HG03025 (cell line): ENCODE measurements around the gene CD72.
"Not testable (repeated sequence)": the region's sequence is repeated elsewhere in the genome, so short reads cannot be mapped to it uniquely, and the experiment has no call there.

Experiments used
- ATAC-seq: cut with Tn5 transposase; IDR thresholded peaks from one replicate; pipeline ENCODE4 v1.9.1; 2021; ENCODE audit warnings: mild to moderate bottlenecking, moderate library complexity; ENCODE audit not compliant: unreplicated experiment, low FRiP score

CD72 gene

GRCh38 chr9:35598866-35599590 is 19.2 kb downstream of the CD72 start:
- ATAC-seq, result no peak

- not testable (repeated sequence) for ATAC-seq
Measured at GRCh38 chr9:35596907-35597306, 21.3 kb downstream of the CD72 start.

GRCh38 chr9:35594471-35594870 is 23.7 kb downstream of the CD72 start:
- no peak for ATAC-seq

- no peak for ATAC-seq
Measured at GRCh38 chr9:35593581-35593980, 24.6 kb downstream of the CD72 start.

- ATAC-seq, result not testable (repeated sequence)
Measured at GRCh38 chr9:35588506-35588905, 29.7 kb downstream of the CD72 start.

GRCh38 chr9:35584681-35585080 is 33.5 kb downstream of the CD72 start:
- ATAC-seq, result not testable (repeated sequence)

- not testable (repeated sequence) for ATAC-seq
Measured at GRCh38 chr9:35583521-35583920, 34.7 kb downstream of the CD72 start.

- ATAC-seq, result not testable (repeated sequence)
Measured at GRCh38 chr9:35579659-35580227, 38.5 kb downstream of the CD72 start.

GRCh38 chr9:35579130-35579529 is 39.1 kb downstream of the CD72 start:
- no peak for ATAC-seq

- no peak for ATAC-seq
Measured at GRCh38 chr9:35577486-35577885, 40.7 kb downstream of the CD72 start.

GRCh38 chr9:35575478-35575877 is 42.7 kb downstream of the CD72 start:
- ATAC-seq, result no peak

- ATAC-seq, result no peak
Measured at GRCh38 chr9:35574578-35575122, 43.6 kb downstream of the CD72 start.

GRCh38 chr9:35570709-35571504 is 47.3 kb downstream of the CD72 start:
- no peak for ATAC-seq

GRCh38 chr9:35569206-35569605 is 49.0 kb downstream of the CD72 start:
- ATAC-seq, result peak; percentile 80

GRCh38 chr9:35568196-35568595 is 50.0 kb downstream of the CD72 start:
- no peak for ATAC-seq

- no peak for ATAC-seq
Measured at GRCh38 chr9:35566417-35566816, 51.8 kb downstream of the CD72 start.

- ATAC-seq, result no peak
Measured at GRCh38 chr9:35564658-35565061, 53.6 kb downstream of the CD72 start.

GRCh38 chr9:35563791-35564197 is 54.4 kb downstream of the CD72 start:
- no peak for ATAC-seq

- no peak for ATAC-seq
Measured at GRCh38 chr9:35562895-35563780, 55.1 kb downstream of the CD72 start.
